GM12801 (cell line): ENCODE data around the gene IQCH.

Source experiments
- CTCF ChIP-seq: IDR thresholded peaks from one replicate; pipeline ENCODE4 v1.5.1; 2011; ENCODE audit warnings: control low read depth; ENCODE audit not compliant: insufficient read length; ENCODE audit errors: extremely low read depth

Gene IQCH

DNA sequence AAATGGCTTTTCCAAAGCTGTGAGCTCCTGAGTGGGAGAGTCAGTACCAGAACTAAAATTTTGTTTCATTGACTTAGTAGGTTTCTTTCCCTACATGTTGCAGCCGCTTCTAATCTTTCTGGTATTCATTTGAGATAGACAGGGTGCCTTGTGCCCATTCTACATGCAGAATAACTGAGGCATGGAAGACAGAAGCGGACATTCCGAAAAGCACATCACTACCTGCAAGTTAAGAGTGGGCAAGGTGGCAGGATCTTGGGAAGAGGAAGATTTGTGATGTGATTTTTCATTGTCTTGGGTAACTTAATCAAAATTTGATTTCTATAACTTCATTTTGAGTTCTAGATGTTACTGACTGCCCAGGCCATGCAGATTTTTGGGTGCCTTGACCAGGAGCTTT is 289.9 kb downstream of the IQCH start:
- TF ChIP-seq CTCF = no peak

GRCh38 chr15:67545864-67546263 is 291.3 kb downstream of the IQCH start:
- TF ChIP-seq CTCF = no peak

DNA sequence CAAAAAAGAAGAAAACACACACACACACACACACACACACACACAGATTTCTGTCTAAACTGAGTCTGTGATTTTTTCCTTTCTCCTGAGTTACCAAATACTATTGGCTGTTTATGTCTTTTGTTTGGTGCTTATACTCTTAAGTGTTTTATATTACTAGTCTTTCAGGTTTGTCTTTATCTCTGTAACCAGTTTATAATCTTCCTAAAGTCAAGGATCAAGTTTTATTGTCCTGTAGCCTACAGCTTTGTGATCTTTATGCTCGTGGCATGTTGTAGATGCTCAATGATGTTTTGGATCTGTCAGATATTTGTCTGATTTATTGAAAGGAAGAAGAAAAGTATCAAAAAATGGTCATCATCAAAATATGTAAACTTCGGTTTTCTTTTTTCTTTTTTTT is 292.5 kb downstream of the IQCH start:
- no peak for TF ChIP-seq CTCF

DNA sequence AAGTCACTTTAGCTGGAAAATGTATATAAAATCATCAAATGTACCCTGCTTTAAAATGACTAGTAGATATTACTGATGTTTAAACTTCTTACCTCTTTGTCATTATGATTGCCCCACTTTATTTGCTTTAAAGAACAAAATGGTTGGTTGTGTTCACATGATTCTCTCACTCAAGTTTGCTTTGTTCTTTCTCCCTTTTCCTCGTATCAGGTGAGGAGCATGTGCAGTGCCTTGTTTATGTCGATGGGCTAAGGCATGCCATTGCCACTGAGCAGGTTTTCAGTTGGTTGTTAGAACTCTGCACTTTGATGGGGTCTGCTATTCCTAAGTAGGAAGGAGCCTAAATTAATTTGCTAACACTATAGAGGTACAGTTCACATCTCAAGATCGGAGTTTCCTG is 293.2 kb downstream of the IQCH start:
- TF ChIP-seq CTCF = no peak

DNA sequence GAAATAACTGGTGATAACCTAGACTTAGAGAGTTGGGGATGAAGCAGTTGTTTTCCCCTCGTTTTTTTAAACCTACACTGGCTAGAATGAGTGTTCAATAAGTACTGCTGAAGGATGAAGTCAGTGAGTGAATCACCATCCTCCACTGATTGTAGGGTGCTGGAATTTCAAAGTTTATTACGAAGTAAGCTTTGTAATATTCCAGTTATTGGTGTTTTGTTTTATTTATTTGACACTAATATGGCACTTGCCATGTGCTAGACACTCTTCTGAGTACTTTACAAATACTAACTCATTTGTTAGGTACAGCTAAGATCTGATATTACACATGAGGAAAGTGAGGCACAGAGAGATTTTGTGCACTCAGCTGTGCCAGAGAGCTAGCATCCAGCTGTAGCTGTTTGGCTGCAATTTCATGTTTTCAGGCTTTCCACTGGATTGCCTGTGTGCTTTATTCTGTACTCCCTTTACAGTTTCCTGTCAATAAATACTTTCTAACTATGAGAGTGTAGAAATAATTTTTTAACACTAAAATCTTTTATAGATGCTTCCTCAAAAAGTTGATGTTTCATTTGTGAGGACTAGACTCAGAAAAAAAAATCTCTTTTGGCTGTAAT is 293.8 kb downstream of the IQCH start:
- TF ChIP-seq CTCF = no peak

- TF ChIP-seq CTCF = no peak
Observed at GRCh38 chr15:67548862-67549651, 294.5 kb downstream of the IQCH start.

- no peak for TF ChIP-seq CTCF
Observed at GRCh38 chr15:67549736-67550135, 295.1 kb downstream of the IQCH start.
